CD4-positive, alpha-beta T cell treated with Interleukin-2 at 100 ng/mL for 4 hours (primary cell): ENCODE data around the gene SHROOM2.
A peak's percentile ranks its signal among the peaks of the same experiment; 100 is the strongest.

Experiments
- DNase-seq: peaks from one replicate; pipeline ENCODE4 v3.0.0-alpha.2; 2020; ENCODE audit warnings: low spot score

SHROOM2 gene

GRCh38 chrX:9942086-9942485 lies 155.9 kb downstream of the SHROOM2 start:
- DNase-seq = peak; percentile 27

GRCh38 chrX:9943420-9943819 lies 157.2 kb downstream of the SHROOM2 start:
- DNase-seq = no peak

GRCh38 chrX:9947131-9947794 lies 161.0 kb downstream of the SHROOM2 start:
- DNase-seq = no peak

DNA sequence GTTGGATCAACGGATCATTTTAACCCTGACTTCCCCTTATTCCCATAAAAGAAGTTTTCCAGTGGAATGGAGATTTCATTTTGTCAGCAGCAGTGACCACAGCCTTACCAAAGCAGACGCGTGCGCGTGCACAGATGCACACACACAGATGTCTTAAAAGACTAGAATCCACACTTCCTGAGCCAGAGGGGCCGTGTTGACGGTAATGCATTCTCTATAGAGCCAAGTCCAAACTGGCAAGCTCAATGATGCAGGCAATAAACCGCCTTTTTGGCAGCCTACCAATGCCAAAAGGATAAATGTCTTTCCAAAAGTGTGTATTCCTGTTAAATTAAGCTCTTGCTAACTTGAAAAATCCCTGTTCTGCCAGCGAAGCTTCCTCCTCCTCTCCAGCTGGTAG lies 162.2 kb downstream of the SHROOM2 start:
- DNase-seq = no peak

GRCh38 chrX:9952300-9952699 lies 166.1 kb downstream of the SHROOM2 start:
- no peak for DNase-seq

DNA sequence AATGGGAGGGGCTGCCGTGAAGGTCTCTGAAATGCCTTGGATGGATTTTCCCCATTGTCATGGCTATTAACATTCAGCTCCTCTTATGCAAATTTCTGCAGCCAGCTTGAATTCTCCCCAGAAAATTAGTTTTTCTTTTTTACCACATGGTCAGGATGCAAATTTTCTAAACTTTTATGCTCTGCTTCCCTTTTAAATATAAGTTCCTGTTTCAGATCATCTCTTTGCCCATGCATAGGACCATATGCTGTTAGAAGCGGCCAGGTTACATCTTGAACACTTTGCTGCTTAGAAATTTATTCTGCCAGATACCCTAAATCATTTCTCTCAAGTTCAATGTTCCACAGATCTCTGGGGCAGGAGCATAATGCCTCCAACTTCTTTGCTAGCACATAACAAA lies 167.2 kb downstream of the SHROOM2 start:
- DNase-seq = no peak

- no peak for DNase-seq
These were observed 169.3 kb downstream of the SHROOM2 start for GRCh38 chrX:9955506-9955905.

DNA sequence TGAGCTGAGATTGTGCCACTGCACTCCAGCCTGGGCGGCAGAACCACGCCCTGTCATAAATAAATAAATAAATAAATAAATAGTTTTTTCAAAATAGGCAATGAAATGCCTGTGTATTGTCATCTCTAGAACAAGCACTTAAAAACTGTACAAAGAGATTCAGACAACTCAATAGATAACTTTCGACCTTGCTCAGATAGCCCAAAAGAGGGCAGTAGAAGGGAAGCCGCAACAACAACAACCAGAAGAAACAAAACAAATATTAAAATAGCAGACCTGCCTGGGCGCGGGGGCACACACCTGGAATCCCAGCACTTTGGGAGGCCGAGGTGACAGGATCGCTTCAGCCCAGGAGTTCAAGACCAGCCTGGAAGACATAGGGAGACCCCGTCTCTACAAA lies 171.5 kb downstream of the SHROOM2 start:
- DNase-seq = no peak

GRCh38 chrX:9958183-9958582 lies 172.0 kb downstream of the SHROOM2 start:
- no peak for DNase-seq

DNA sequence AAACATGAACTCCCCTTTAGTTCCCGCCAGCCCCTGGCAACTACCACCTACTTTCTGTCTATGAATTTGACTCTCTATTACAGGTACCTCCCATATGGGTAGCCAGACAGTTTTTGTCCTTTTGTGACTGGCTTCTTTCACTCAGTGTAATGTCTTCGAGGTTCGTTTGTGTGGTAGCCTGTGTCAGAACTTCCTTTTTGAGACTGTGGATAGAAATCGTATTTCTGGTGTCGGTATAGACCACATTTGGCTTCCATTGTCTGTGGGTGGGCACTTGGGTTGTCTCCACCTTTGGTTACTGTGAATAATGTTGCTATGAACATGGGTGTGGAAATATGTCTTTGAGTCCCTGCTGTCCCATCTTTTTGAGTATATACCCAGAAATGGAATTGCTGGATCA lies 175.5 kb downstream of the SHROOM2 start:
- DNase-seq = no peak

GRCh38 chrX:9966775-9967408 lies 180.7 kb downstream of the SHROOM2 start, which contains the start of gene CLDN34:
Gene CLDN34 (plus strand): TSS chrX:9967358. CDS start chrX:9967358, 0 bp downstream.
- no peak for DNase-seq

GRCh38 chrX:9977635-9978034 lies 191.4 kb downstream of the SHROOM2 start:
- no peak for DNase-seq

DNA sequence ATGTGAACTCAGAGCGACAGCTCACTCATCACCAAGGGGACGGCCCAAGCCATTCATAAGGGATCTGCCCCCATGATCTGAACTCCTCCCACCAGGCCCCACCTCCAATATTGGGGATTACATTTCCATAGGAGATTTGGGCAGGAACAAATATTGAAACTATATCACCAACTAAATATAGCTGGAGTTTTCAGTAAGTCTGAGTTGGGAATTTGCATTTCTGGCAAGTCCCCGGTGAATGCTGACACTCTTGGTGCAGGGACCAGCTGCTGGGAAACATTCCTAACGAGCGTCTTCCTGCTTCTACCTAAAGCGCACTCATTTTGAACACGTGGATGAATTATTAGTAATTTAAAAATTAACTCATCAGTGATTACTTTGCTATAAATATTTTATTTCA lies 194.2 kb downstream of the SHROOM2 start:
- DNase-seq = no peak

GRCh38 chrX:9980927-9981326 lies 194.7 kb downstream of the SHROOM2 start:
- no peak for DNase-seq

GRCh38 chrX:9983441-9983840 lies 197.2 kb downstream of the SHROOM2 start:
- DNase-seq = no peak

DNA sequence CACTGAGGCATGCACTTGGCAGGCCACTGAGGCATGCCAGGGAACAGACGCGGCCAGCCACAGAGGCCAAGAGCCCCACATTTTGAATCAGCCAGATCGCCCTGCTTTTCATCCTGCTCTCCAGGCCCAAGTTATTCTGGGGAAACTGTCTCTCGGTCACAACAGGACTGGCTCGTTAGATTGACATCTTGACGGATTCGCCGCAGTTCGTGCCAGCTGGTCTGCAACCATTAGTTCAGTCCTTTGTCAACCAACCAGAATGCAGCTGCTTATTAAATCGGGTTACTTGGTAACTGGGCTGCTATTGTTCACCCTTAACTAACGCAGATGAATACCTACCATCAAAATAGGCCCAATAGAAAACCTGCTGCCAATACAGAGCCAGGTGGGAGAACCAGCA lies 197.6 kb downstream of the SHROOM2 start:
- DNase-seq = no peak

DNA sequence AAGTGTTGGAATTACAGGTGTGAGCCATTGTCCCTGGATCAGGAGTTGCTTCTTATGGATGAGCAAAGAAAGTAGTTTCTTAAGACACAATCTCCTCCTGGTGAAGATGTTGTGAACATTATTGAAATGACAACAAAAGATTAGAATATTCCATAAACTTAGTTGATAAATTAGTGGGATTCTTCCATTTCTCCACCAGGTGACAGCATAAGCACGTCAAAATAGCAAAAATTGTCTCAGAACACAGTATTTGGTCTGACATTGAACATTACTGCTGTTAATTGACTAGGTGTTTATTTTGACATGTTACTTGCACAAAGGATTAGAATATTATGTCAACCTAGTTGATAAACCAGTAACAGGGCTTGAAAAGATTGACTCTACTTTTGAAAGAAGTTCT lies 202.5 kb downstream of the SHROOM2 start:
- peak; percentile 12 for DNase-seq

DNA sequence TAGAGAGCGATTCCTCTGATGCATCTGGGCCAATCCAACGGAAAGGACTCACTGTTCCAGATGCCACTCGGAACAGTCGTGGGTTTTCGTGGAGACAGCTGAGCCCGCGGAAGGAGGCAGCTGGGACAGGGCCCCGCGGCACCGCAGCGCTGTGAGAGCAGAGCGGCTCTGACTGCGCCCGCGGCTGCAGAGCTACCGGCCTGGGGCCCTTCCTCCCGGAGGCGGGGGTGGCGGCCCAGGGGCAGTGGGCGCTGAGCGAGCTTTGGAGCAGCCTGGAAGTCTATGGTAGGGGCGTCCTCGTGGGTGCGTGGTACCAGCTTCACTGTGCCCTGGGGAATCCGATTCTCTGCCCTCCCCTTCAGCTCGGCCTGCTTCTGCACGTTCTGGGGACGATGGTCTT lies 205.8 kb downstream of the SHROOM2 start:
- no peak for DNase-seq

GRCh38 chrX:9992724-9993123 lies 206.5 kb downstream of the SHROOM2 start:
- no peak for DNase-seq

DNA sequence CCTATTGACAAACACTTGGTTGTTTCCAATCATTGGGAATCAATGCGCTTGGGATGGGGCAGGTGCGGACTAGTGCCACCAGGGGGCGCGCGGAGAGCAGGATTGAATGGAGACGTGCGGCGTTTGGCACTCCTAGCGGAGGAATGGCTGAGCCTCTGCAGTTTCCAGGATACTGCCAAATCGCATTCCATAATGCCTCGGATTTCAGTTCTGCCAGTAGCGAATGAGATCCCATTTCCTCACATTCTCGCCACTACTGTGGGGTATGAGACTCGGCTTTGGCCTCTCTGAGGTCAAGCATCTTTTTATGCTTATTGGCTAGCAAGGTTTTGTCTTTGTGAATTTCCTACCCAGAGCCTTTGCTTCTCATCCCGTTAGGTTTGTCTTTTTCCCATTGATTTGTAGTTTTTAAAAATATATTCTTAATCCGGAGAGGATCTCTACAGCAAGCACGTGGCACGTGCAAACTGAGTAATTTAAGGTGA lies 209.7 kb downstream of the SHROOM2 start:
- DNase-seq = peak; percentile 74

GRCh38 chrX:9997041-9997440 lies 210.8 kb downstream of the SHROOM2 start:
- DNase-seq = no peak

GRCh38 chrX:9997524-9997923 lies 211.3 kb downstream of the SHROOM2 start:
- no peak for DNase-seq
